Adrenal gland (tissue), 12 donors: ENCODE data around the gene SPINT2. TPM values are rescaled to one million over a fixed set of nuclear protein-coding genes. Genes with fewer than 3 reads are reported as not detected.

Experiments used
- DNase-seq, 7 donors: peaks; one replicate each; pipeline ENCODE4 v3.0.0-alpha.2; 2019 to 2020
- H3K27ac ChIP-seq, 5 donors: fragments of 200-600 bp; sonication (generic) in 4 of 5; 1 replicate in 3 of 5; 2 replicates in 2 of 5; pipeline versions ENCODE4 v1.5.1 to v1.8.0; 2016 to 2020; ENCODE audit warnings: mild to moderate bottlenecking in 1 of 5
- H3K27me3 ChIP-seq: fragments of 200-600 bp; 2 replicates; pipeline ENCODE4 v1.8.0; 2021
- H3K36me3 ChIP-seq, 2 donors: fragments of 200-600 bp; replicated peaks in 1 of 2; 1 replicate in 1 of 2; 2 replicates in 1 of 2; pipeline versions ENCODE4 v1.5.1 to v1.8.0; 2018 to 2022
- H3K4me1 ChIP-seq, 2 donors: fragments of 200-600 bp; replicated peaks in 1 of 2; 1 replicate in 1 of 2; 2 replicates in 1 of 2; pipeline versions ENCODE4 v1.5.1 to v1.8.0; 2018 to 2021
- H3K4me3 ChIP-seq, 4 donors: fragments of 200-600 bp; sonication (generic) in 3 of 4; one replicate each; pipeline ENCODE4 v1.5.1; 2016 to 2018
- H3K9me3 ChIP-seq, 3 donors: fragments of 200-600 bp; sonication (generic) in 1 of 3; replicated peaks in 1 of 3; 1 replicate in 2 of 3; 2 replicates in 1 of 3; pipeline versions ENCODE4 v1.5.1 to v1.8.0; 2016 to 2021
- CTCF ChIP-seq, 6 experiments: fragments of 450-650 bp in 4 of 6; fragments of 200-600 bp in 2 of 6; sonication (generic) in 1 of 6; IDR thresholded peaks; 1 replicate in 5 of 6; 2 replicates in 1 of 6; pipeline versions ENCODE4 v1.5.1 to v1.8.0; 2016 to 2021; ENCODE audit warnings: antibody characterized with exemption in 6 of 6, mild to moderate bottlenecking in 2 of 6, moderate library complexity in 1 of 6
- POLR2A ChIP-seq, 2 donors: fragments of 450-650 bp; IDR thresholded peaks; one replicate each; pipeline ENCODE4 v1.6.1; 2017; ENCODE audit warnings: antibody characterized with exemption in 2 of 2, mild to moderate bottlenecking in 2 of 2, moderate library complexity in 1 of 2
- WGBS, 4 donors: extraction: QIAGEN DNeasy Blood & Tissue Kit in 2 of 4; methylation state at CpG; one replicate each; pipeline versions ENCODE4 v1.1.5 to v1.1.7; 2013 to 2017; 5-methylcytosine and 5-hydroxymethylcytosine counted together
- intact Hi-C, 2 donors: fragments of 100-400 bp; cut with DNase I; formaldehyde crosslinking; loops; one replicate each; pipeline versions ENCODE4 v1.14.1 to v1.15.0; 2022 to 2023
- polyA plus RNA-seq, 3 donors: library from polyadenylated mRNA; stranded (reverse); fragments of 200-250 nt in 2 of 3; fragments of 350-450 nt in 1 of 3; fragmentation: Illumina TruSeq in 1 of 3; extraction: RNeasy Lipid Tissue Mini Kit (QIAGEN cat#74804) in 1 of 3; gene quantifications; one replicate each; pipeline ENCODE4 v1.2.3, GENCODE V29; 2013 to 2014
- total RNA-seq, 9 donors: library from RNA; depleted of rRNA in 4 of 9; stranded (reverse); fragments of >200 nt in 4 of 9; fragments of 120-200 nt in 1 of 9; fragmentation: NEBNext Ultra II Directional in 1 of 9; extraction: Animal tissue kit (Norgen Biotek cat#: 25700) in 1 of 9; gene quantifications; one replicate each; pipeline versions ENCODE4 v1.1.0 to v1.2.4, GENCODE V29; 2013 to 2023
- donor health status: healthy with polysubstance abuse.
- donor health status: Bipolar disorder and iron deficiency.
- donor health status: DM: yes; HTN: yes; CAD: no.
- donor health status: DM: no; HTN: no; CAD: no.
- donor health status: DM: no; HTN: no; CAD: no.
- donor health status: DM: yes; HTN: yes; CAD: no.

SPINT2 gene
- total and polyA plus RNA-seq, 12 donors, result 33.4 to 233 (median 68.8) TPM

- intact Hi-C loops, result no loop called here
- Histone ChIP-seq H3K27ac (no peak overlapping the region), H3K4me3 (no peak overlapping the region), H3K9me3 (no peaks in the 10 kb centered on the region), H3K4me1 (no peaks in the 10 kb centered on the region), H3K36me3 (peaks cover 0 to 18% of the 10 kb centered on the region in 2 donors), H3K27me3 (no peaks in the 10 kb centered on the region)
- TF ChIP-seq CTCF (IDR thresholded peaks at IDR 0.05) (no peak), POLR2A (IDR thresholded peaks at IDR 0.05) (no peak)
- 63 to 91% (median 80%) methylated on average over 1 to 8 of the region's 8 CpGs for WGBS, 4 donors
- DNase-seq, result no peak
Observed at GRCh38 chr19:38307597-38307996, 43.2 kb downstream of the SPINT2 start.

- WGBS, 4 donors, result 87 to 91% (median 90%) methylated on average over 11 to 12 of the region's 12 CpGs
- no peaks in the 10 kb centered on the region for H3K27me3 ChIP-seq
- no peak overlapping the region for H3K4me3 ChIP-seq
- H3K4me1 ChIP-seq, result no peaks in the 10 kb centered on the region
- no peak for DNase-seq
- no peak for TF ChIP-seq CTCF (IDR thresholded peaks at IDR 0.05)
- TF ChIP-seq POLR2A (IDR thresholded peaks at IDR 0.05), result no peak
- intact Hi-C loops, result no loop called here
- no peaks in the 10 kb centered on the region for H3K9me3 ChIP-seq
- H3K27ac ChIP-seq, result no peak overlapping the region
- peaks cover 0 to 18% of the 10 kb centered on the region in 2 donors for H3K36me3 ChIP-seq
Observed at GRCh38 chr19:38308006-38308766, 43.8 kb downstream of the SPINT2 start.

- Histone ChIP-seq H3K4me1 (no peaks in the 10 kb centered on the region), H3K4me3 (no peak overlapping the region), H3K9me3 (no peaks in the 10 kb centered on the region), H3K36me3 (peaks cover 0 to 18% of the 10 kb centered on the region in 2 donors), H3K27me3 (no peaks in the 10 kb centered on the region), H3K27ac (no peak overlapping the region)
- TF ChIP-seq CTCF (IDR thresholded peaks at IDR 0.05) (no peak), POLR2A (IDR thresholded peaks at IDR 0.05) (no peak)
- intact Hi-C loops, result no loop called here
- no peak for DNase-seq
- 90 to 95% (median 93%) methylated on average over 8 to 24 of the region's 24 CpGs for WGBS, 4 donors
Observed at GRCh38 chr19:38308926-38309614, 44.7 kb downstream of the SPINT2 start.

GRCh38 chr19:38309615-38310278 lies 45.4 kb downstream of the SPINT2 start:
- no peak for TF ChIP-seq POLR2A (IDR thresholded peaks at IDR 0.05)
- TF ChIP-seq CTCF (IDR thresholded peaks at IDR 0.05), result no peak
- Histone ChIP-seq H3K4me3 (no peak overlapping the region), H3K27ac (no peak overlapping the region), H3K27me3 (no peaks in the 10 kb centered on the region), H3K9me3 (no peaks in the 10 kb centered on the region), H3K4me1 (peaks cover 0 to under 1% of the 10 kb centered on the region in 2 donors), H3K36me3 (peaks cover 0 to 18% of the 10 kb centered on the region in 2 donors)
- 86 to 98% (median 95%) methylated on average over 2 to 3 of the region's 3 CpGs for WGBS, 4 donors
- intact Hi-C loops, result no loop called here
- DNase-seq, result no peak
